Measurements from ENCODE around the gene TMEM132E.

Gene TMEM132E

DNA sequence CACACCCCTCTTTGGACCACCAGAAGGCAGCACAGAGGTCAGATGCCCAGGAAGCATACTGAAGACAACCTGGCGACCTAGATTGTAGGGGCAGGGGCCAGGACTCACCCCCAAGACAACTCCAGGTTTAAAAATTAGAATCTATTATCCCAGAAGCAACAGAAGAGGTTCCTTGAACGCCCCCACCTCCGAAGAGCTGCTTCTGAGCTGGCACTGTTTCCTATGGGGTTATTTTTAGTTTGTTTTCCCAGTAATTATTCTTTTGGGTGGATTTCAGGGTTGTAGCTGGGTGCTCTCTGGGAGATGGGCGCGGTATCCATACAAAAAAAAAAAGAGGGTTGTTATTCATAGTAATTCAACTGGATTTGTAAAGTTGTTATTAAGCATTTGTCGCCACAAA, 10.4 kb upstream of the TMEM132E start:
- DNase-seq (ENCODE audit: low read depth in 2 of 2), result no peak

DNA sequence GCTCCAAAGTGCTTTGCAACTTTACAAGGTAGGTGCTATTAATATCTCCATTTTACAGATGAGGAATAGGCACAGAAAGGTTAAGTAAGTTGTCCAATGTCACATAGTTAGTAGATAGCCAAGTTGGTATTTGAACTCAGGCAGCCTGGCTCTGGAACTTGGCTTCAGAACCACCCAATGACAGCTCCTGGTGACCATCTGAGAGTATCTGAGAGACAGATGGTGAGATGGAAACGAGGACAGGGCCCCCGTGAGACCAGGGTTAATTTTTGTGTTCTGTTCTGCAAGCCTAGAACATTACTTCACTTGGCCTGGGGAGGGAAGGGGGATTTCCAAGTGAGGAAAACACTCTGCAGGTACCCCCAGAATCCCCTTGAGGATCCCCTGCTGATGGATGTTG, 9.8 kb upstream of the TMEM132E start:
- no peak for DNase-seq (ENCODE audit: low read depth in 2 of 2)

GRCh38 chr17:34570506-34570905, 8.9 kb upstream of the TMEM132E start:
- no peak for DNase-seq (ENCODE audit: low read depth in 2 of 2)

- no peak for DNase-seq (ENCODE audit: low read depth in 2 of 2)
Measured at GRCh38 chr17:34571428-34572130, 7.8 kb upstream of the TMEM132E start.

- DNase-seq (ENCODE audit: low read depth in 2 of 2), result no peak
Measured at GRCh38 chr17:34572483-34572882, 6.9 kb upstream of the TMEM132E start.

DNA sequence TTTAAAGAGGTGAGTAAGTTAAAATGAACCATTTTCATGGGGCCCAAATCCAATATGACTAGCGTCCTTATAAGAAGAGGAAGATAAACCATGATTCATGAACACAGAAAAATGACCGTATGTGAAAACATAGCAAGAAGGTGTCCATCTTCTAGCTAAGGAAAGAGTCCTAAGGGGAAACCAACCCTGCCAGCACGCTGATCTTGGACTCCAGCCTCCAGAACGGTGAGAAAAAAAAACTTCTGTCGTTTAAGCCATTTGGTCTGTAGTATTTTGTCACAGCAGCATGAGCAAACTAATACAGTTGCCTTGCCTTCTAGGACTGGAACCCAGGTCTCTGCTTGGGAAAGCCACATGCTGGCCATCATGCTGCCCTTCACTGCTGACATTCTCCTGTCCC, 4.2 kb upstream of the TMEM132E start:
- no peak for DNase-seq (ENCODE audit: low read depth in 2 of 2)

GRCh38 chr17:34578016-34578415, 1.4 kb upstream of the TMEM132E start:
- no peak for DNase-seq (ENCODE audit: low read depth in 2 of 2)

DNA sequence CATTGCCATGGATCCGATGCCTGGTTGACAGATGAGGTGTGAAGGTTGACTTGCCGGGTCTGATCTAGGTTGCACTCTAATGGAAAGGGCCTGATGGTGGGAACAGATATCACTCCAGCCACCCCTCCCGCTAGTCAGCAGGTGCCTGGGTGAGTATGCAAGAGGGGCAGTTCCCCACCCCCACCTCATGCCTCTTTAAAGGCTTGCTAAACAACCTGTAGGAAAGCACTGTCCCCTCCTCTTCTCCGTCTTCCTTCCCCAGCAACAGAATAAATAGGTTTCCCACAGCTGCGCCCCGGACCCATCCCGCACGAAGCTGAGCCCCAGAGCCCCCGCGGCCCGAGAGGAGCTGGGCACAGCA, 746 bp upstream of the TMEM132E start:
- DNase-seq (ENCODE audit: low read depth in 2 of 2), result no peak

DNA sequence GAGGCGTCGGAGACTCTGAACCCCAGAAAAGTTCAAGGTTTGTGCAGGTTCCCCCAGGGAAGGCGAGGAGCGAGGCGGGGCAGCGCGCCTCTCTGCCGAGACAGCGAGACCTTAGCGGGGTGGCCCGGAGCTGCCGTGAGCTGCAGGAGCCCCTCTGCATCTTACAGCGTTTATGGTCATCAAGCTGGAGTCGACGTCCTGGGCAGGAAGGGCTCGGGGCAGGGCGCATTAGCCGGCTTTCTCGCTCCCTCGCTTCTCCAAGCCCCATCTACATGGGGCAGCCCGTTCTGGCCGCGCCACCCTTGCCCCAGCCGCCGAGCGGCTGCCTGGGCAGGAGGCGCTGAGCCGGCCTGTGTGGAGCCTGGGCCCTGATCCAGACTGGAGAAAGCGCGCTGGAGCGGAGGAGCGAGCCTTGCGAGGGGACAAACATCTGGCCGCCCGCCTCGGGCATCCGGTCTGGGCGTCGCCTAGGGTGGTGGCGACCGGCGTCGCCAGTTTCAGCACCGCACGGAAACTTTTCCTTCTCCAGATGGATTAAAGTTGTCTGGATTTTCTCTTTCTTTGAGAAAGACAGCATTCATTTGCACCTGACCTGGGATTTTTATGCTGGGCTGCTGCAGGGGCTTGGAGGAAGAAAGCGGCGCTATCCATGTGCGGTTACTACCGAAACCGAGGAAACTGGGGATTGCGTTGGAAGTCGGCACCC, 750 bp downstream of the TMEM132E start:
- no peak for DNase-seq (ENCODE audit: low read depth in 2 of 2)

DNA sequence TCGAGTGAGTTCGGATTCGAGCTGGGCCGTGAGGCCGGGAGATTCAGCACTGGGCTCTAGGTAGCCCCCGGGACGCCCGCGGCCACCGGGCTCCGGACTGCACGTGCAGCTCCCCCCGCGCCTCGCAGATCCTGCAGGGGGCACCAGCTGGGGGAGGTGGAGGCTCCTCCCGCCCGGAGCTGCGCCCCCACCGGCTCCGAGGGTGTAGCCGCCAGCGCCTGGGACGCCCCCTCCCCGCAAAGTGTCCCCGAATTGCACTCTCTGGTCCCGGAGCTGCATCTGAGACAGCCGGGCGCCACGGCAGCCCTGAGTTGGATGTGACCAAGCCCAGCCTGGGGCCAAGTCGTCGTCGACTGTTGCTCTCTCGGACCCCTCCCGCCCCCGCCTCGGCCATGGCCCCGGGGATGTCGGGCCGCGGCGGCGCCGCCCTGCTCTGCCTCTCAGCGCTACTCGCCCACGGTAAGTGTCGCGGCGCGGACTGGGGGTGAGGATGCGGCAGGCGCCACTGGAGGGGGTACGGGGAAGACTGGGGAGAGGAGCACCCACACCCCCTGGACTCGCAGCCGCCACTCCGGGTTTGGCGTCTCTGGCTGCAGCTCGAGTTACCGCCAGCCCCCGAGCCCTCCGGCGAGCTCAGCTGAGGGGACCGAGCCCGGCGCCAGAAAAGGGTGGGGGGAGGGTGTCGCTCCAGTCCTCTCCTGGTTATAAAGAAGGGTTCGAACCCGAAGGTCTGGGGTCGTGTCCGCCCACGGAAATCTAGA, 1.5 kb downstream of the TMEM132E start:
- DNase-seq (ENCODE audit: low read depth in 2 of 2), result no peak

DNA sequence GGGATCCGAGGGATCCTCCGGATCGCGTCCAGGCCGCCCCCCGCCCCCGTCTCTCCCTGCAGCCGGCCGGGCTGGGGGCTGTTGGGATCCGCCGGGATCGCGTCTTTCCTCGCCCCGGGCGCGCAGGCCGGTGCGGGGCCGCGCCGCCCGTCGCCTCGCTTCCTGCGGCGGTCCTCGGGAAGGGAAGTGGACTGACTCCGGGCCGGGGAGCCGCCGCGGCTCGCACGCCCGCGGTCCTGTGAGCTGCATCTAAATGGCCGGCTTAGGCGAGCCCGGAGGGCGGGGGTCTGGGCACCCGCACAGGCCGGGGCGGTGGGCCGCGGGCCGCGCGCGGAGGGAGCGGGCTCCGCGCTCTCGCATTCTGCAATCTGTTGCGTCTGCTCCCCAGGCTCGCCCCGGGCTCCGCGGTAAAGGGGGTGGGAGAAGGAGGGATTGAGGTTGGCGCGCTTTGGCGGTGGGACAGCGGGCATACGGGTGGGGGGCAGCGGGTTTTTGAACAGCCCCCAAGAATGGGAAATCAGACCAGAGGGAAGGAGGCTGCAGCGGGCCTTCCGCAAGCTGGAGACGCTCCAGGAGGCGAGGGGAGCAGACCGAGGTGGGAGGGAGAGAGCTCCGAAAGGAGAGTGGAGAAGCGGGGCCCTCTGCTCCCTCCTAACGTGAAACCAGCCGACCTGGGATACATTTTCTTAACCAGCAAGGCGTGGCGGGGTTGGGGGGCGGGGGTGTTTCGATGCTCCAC, 2.2 kb downstream of the TMEM132E start:
- no peak for DNase-seq (ENCODE audit: low read depth in 2 of 2)

DNA sequence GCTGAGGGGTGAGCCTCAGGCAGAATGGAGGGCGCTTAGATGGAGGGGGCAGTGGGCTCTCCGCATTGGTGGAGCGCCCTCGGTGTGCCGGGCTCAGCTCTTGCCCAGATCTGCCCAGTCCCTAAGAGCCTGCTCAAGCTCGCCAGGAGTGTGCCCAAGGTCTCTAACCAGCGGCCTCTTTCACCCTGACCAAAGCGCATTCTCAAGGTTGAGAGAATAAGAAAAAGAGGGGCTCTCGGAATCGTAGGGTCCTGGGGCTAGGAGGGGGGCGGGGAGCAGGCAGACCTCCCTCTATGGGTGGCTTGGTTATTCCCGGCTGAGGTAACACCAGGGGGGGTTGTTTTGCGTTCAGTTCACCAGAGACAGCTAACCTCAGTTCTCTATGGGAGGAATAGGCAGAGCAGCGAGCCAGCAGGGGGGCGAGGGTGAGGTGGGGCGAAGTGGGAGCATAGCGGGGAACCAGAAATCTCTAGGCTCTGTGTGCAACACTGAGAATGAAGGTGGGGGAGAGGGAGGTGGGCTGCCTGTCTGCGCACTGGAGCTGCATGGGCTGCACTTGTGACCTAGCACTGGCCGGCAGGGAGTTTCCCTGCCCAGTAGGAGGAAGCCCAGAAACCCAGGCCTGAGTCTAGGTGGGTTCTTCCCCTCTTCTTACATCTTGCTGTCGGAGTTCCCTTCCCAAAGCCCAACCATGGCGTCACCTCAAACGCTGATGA, 3.0 kb downstream of the TMEM132E start:
- no peak for DNase-seq (ENCODE audit: low read depth in 2 of 2)

GRCh38 chr17:34582901-34583245, 3.5 kb downstream of the TMEM132E start:
- no peak for DNase-seq (ENCODE audit: low read depth in 2 of 2)

- no peak for DNase-seq (ENCODE audit: low read depth in 2 of 2)
Measured at GRCh38 chr17:34584805-34585416, 5.5 kb downstream of the TMEM132E start.

- no peak for DNase-seq (ENCODE audit: low read depth in 2 of 2)
Measured at GRCh38 chr17:34586346-34586846, 7.0 kb downstream of the TMEM132E start.

DNA sequence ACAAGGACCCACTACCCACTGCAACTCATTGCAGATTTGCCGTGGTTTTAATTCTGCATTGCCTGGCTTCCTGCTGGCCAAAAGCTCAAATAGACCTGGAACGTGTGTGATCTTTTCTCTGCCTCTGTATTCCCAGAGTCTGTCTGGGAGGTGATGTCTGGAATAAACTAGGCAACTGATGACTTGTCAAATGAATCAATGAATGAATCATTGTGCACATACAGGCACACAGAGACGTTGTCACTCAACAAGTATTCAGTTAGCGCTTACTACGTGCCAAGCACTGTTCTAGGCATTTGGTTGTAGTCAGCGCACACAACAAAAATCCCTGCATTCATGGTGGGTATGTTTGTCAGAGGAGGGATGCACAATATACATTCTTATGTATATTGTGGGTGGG, 8.9 kb downstream of the TMEM132E start:
- DNase-seq (ENCODE audit: low read depth in 2 of 2), result no peak

DNA sequence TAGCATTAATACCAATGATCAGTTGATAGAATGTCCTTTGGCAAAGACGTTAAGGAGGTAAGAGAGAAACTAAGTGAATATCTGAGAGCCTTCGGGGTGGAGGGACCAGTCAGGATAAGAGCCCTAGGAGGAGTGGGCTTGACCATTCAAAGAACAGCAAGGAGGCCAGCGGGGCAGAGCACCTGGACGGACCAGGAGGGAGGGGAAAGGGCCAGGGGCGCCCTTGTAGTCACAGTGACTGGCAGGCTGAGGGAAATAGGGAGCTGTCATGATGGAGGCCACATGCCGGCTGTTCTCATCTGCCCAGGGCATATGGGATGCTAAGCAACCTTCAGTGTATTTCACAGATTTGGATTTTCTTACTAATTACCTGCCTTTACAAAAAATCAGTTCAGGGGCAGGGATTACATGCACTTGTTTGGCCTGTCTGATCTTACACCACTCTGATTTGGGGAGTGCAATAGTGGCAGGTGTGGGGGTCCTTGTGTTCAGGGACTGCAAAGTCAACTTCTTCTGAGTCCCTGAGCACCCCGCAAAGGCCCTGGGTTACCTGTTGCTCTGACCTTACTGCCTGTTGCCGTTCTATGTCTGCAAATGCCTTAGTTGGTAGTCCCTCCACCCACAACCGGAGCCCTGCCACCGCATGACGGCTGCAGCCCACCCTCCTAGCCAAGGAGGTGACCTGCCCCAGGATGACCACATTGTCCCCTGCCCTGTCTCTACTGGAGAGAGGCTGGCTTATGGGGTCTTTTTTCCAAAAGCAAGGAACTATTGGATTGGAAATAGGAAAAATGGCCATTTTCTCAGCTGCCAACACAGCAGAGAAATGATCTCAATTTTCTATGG, 10.0 kb downstream of the TMEM132E start:
- no peak for DNase-seq (ENCODE audit: low read depth in 2 of 2)

DNA sequence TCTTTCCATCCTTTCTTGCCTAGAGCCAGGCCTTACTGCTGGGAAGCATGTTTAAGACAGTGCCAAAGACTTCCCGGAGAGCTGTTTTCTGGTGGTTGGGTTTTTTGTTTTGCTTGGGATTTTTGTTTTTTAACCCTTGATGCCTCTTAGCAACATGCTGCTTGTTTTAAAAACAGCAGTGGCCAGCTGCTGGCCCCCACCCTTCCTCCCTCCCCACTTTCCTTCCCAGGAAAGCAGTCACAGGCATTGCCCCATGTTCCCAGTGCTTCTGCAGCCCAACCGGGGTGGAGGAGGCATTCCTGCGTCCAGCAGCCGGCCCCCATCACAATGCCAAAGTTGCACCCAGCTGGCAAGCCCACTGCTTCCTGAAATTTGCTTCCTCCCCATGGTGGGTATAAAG, 12.6 kb downstream of the TMEM132E start:
- DNase-seq (ENCODE audit: low read depth in 2 of 2), result no peak

DNA sequence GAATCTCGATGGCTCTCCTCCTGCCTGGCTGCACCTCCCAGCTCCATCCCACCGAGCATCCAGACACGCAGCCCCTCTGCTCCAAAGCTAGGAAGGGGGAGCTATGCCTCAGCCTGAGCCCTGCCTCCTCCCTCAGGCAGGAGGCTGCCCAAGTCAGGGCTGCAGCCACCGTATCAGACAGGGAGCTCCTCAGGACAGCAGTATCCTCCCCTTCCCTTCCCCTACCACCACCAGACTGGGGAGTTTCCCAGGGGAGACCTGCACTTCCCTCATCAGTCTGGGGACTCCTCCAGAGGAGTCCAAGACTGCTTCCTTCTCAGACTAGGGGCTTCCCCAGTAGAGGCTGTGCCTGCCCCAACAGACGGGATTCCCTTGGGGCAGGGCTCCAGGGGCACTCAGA, 17.5 kb downstream of the TMEM132E start:
- no peak for DNase-seq (ENCODE audit: low read depth in 2 of 2)

DNA sequence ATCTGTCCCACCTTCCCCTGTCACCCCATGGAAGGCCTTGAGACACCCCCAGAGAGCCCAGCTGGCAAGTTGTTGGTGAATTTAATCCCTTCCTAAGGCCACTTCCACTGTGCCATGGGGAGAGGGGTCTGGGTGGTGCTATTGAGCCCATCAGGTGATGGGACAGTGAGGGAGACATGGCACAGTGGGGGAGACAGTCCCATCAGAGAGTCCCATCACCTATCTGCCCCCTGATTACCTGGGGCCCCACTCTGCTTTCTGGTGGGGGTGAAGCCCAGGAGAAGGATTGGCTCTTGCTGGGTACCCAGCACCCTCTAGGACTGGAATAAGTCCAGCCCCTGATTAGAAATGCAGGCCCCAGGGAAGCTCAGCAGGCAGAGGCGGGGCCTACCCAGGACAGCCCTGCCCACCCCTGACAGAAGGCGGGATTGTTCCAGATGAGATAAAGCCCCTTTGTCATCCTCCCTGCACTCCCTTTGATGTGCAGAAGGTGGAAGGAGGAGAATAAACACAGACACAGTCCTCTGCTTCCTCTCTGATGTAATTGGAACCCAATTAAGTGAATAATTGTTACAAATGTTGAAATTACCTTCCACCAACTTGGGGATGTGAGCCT, 18.9 kb downstream of the TMEM132E start:
- DNase-seq (ENCODE audit: low read depth in 2 of 2), result no peak
